SHP77 (cell line): Measurements from ENCODE around the gene NOX3.
"Not testable (repeated sequence)": the region's sequence is repeated elsewhere in the genome, so short reads cannot be mapped to it uniquely, and the experiment has no call there.

Experiments
- DNase-seq, 2 experiments: peaks; one replicate each; lab custom pipeline; 2025; lab: John Stamatoyannopoulos, UW

Gene NOX3, protein sequence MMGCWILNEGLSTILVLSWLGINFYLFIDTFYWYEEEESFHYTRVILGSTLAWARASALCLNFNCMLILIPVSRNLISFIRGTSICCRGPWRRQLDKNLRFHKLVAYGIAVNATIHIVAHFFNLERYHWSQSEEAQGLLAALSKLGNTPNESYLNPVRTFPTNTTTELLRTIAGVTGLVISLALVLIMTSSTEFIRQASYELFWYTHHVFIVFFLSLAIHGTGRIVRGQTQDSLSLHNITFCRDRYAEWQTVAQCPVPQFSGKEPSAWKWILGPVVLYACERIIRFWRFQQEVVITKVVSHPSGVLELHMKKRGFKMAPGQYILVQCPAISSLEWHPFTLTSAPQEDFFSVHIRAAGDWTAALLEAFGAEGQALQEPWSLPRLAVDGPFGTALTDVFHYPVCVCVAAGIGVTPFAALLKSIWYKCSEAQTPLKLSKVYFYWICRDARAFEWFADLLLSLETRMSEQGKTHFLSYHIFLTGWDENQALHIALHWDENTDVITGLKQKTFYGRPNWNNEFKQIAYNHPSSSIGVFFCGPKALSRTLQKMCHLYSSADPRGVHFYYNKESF

DNA sequence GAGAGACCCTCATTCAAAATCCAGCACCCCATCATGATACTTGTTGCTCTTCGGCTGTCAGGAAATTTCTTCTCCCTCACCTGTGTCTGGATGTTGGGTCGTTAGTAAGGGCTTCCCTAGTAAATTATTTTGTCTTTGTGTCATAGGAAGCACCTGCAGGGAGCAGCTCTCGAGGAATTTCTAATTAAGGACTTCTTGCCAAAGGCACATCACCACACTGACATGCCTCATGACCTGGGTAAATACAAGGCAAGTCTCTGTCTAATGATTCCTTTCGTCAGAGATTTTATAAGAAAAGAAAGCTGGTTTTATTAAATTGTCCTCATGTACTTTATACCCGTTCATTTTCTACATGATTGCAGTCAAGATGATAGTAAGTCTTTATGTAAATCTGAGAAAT lies at the start of gene NOX3:
Gene NOX3, minus strand, starts transcription at position 74 of the 400 bp plus-strand sequence. Its CDS starts 39 bp downstream, at position 35.
- DNase-seq = no peak

DNA sequence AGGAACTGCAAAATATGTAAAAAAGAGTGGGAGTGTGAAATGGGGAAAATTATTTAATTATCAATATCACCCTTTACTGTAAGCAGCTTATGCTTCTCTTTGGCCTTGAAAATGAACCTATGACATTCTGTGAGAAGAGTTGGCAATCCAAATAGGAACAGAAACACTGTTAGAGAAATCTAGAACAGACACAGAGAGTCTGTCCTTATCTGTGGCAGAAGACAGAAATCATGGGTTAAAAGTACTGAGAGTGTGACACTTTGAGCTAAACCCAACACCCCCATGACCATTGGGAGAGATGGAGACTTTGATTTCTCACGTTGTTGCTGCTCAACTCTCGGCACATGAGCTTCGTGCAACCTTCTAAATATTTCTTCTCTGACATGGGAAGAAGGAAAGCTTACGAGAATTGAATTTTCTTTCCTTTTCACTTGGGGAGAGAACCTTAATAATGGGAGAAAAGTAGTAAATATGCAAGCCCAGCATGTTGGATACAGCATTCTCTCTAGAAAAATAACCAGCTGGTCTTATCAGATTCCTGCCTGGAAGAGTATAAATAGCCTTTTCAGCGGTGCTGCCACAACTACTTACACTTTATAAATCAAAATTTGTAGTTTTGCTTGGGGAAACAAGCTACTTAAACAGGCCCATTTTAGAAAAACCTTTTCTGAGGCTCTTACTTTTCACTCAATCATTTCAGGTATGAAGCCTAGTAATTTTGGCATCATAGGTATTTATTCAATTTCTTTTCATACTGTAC lies 49.4 kb upstream of the NOX3 start:
- no peak for DNase-seq

GRCh38 chr6:155502393-155502792 lies 46.8 kb upstream of the NOX3 start:
- DNase-seq = no peak

- DNase-seq = no peak
Measured at GRCh38 chr6:155499574-155499973, 43.9 kb upstream of the NOX3 start.

GRCh38 chr6:155498370-155498769 lies 42.7 kb upstream of the NOX3 start:
- DNase-seq = no peak

GRCh38 chr6:155497273-155497672 lies 41.6 kb upstream of the NOX3 start:
- no peak for DNase-seq

DNA sequence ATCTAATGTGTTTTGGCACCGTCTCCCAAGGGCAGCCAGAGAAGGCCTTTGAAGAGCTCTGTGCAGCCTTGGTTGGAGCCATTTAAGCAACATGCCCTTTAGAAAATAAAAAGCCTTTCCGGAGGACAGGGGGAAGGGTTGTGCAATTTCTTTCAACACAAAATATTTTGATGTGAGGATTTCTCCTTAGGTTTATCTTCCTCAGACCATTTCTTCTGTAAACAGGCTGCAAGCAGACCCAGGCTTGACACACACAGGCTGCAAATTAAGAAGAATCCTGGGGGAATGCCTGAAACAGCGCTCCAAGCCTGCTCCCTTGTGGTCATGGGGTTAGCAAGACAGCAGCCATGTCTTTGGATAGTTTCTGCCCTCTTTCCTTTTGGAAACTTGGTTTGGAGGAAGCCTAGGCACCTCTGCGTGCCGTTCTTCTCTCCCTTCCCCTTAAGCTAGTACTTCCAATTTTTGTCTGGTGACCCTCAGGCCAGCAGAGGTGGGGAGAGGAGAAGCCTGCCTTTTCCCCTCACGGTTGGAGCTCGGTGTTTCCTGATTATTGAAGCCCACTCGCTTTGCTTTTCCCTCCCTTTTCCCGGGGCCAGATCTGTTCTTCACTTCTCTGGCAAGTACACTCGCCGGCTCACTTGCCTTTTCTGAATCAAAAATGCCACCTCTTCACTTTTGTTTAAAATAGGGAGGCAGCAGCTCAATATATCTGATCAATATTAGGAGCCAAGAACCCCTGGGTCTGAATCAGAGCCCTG lies 39.6 kb upstream of the NOX3 start:
- DNase-seq = no peak

GRCh38 chr6:155493694-155494143 lies 38.1 kb upstream of the NOX3 start:
- no peak for DNase-seq

DNA sequence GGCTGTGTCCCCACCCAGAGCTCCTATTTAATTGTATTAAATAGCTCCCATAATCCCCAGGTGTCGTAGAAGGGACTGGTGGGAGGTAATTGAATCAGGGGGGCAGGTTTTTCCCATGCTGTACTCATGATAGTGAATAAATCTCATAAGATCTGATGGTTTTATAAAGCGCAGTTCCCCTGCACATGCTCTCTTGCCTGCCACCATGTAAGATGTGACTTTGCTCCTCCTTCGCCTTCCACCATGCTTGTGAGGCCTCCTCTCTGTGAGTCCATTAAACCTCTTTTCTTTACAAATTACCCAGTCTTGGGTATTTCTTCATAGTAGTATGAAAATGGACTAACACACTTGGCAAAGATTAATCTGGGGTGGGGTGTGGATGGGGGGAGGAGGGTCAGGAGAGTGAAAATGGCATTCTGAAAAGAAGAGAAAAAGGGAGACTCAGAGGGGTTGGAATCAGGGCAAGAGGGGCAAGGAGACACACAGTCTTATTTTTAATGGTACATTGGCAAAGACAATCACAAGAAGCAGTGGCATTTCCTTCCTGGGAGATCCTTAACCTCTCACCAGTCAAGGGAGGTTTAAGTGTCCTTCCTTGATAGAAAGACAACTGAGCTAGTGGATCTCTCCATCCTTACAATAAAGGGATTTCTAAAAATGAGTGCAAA lies 37.5 kb upstream of the NOX3 start:
- DNase-seq = no peak

GRCh38 chr6:155492061-155492735 lies 36.6 kb upstream of the NOX3 start:
- DNase-seq = no peak

DNA sequence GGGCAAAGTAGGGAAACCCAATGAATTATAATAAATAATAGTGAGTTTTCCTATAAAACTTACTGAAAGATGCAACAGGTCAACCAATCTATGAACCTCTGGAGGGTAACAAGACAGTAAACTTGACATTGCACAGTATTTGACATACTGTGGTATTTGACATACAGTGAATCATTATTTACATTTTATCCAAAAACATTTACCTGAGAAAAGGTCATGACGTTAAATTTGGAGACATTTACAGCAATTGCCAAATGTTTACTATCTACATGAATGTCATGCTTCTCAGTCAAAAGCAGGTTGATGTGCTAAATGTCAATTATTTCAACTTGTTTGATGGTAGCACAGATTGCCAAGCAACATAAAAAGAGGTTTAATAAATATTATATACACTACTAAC lies 35.8 kb upstream of the NOX3 start:
- DNase-seq = no peak

GRCh38 chr6:155488197-155488596 lies 32.6 kb upstream of the NOX3 start:
- not testable (repeated sequence) for DNase-seq

DNA sequence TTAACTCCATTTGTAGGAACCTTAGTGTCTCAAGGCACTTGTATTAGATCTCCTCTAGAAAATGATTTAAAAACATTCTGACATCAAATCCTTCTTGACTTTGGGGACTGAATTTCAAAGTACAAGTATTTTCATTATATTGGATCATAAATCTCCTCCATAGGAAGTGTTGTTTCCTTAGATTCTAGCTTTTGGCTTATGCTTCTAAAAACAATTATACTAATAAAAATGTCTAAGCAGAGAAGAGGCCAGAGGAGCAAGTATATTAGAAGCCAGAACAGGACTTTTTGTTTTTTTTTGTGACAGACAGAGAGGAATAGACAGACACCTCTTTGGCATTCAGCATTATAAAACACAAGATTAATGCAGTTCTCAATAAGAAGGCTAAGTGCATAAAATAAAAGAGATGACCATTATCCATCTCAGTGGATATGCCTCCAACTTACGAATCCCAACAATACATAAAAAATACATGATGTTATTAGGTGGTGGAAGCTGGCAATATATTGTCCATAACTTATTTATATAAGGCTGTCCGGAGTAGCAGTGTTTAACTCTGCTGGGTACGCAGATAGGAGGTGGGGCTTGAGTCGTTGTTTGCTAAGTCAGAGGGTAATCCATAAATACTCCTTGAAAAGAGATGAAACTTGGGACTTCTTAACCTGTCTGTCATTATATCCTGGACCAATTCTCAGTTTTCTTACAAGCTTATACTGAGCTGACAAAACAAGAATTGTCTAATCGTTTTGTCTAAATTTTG lies 31.9 kb upstream of the NOX3 start:
- no peak for DNase-seq

DNA sequence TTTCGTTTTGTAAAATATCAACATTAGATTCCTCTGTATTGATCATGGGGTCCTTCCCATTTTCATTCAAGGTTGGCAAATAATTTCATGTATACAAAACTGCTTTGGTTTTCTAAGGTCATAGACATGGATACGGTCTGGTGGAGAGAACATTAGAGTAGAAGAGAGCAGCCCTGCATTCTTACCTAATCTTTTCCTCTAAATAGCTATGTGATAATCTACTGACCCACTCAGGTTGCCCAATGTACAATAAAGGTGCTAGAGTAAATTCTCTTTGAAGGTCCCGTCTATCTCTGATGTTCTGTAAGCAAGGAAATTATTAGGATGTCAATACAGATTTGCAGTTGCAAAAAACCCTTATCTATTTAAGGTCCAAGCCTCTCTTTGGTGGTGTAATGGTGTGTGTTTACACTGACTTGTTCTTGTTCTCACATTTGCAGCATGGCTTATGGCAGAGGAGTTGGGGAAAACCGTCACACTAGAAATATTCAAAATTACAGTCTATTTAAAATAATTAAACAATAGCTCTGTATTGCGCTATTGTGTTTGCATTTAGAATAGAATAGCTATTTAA lies 31.2 kb upstream of the NOX3 start:
- DNase-seq = no peak

DNA sequence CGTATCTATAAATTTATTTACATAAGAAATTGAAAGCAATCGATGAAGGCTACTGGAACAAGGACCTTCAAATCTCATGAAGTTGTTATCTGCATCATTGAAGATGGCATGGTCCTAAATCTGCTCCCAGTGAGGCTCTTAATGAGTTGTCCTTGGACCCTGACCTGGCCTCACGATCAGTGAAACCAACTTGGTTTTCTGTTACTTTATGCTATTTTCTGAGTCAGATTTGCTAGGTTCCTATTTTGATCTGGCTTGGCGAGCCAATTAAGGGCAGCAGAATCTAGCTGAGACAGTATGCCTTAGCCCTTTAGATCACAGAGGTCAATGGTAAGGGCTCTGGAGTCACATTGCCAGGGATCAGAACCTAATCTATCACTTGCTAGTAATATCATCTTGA lies 30.1 kb upstream of the NOX3 start:
- DNase-seq = no peak

GRCh38 chr6:155483858-155484257 lies 28.2 kb upstream of the NOX3 start:
- no peak for DNase-seq

GRCh38 chr6:155481215-155481614 lies 25.6 kb upstream of the NOX3 start:
- no peak for DNase-seq

GRCh38 chr6:155473741-155474140 lies 18.1 kb upstream of the NOX3 start:
- no peak for DNase-seq

DNA sequence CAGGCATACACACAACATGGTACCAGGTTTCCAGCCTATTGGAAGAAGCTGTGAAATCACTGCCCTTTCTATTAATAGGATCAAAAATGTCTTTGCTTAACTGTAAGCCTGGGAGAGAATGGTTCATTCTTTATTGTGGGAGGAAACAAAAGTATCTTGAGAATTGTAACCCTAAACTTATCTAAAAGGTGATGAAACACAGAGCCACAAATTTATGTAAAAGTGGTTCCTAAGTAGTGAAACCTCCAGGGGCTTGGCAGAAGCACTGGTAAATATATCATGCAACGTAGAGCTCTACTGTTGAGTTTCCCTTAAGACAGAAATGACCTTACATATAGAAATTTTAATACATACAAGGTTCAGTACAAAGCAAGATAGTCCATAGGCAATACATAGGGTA lies 17.2 kb upstream of the NOX3 start:
- DNase-seq = no peak
